Prostate gland (tissue), 2 donors: Measurements from ENCODE around the gene SSH2. TPM values are rescaled to one million over a fixed set of nuclear protein-coding genes. Genes with fewer than 3 reads are reported as not detected.
"Not testable (repeated sequence)": the region's sequence is repeated elsewhere in the genome, so short reads cannot be mapped to it uniquely, and the experiment has no call there.

Source experiments
- DNase-seq: peaks from one replicate; pipeline ENCODE4 v3.0.0-alpha.2; 2019; ENCODE audit warnings: low spot score
- H3K27ac ChIP-seq, 2 donors: fragments of 200-600 bp; sonication (generic); 2 replicates each; pipeline ENCODE4 v1.5.1; 2017 to 2019
- H3K27me3 ChIP-seq: fragments of 200-600 bp; sonication (generic); replicated peaks from 2 replicates; pipeline ENCODE4 v1.5.1; 2019; ENCODE audit not compliant: insufficient read depth
- H3K36me3 ChIP-seq, 2 donors: fragments of 200-600 bp; sonication (generic); 1 replicate in 1 of 2; 2 replicates in 1 of 2; pipeline versions ENCODE4 v1.5.1 to v1.8.1; 2017 to 2019
- H3K4me1 ChIP-seq: fragments of 200-600 bp; sonication (generic); replicated peaks from 2 replicates; pipeline ENCODE4 v1.5.1; 2019
- H3K4me3 ChIP-seq, 2 donors: fragments of 200-600 bp; sonication (generic); 2 replicates each; pipeline ENCODE4 v1.5.1; 2017 to 2019
- H3K9me3 ChIP-seq: fragments of 200-600 bp; sonication (generic); 2 replicates; pipeline ENCODE4 v1.5.1; 2017
- POLR2A ChIP-seq: fragments of 450-650 bp; IDR thresholded peaks from one replicate; pipeline ENCODE4 v1.6.1; 2016; ENCODE audit warnings: antibody characterized with exemption, mild to moderate bottlenecking
- POLR2AphosphoS5 ChIP-seq: sonication (generic); formaldehyde crosslinking; IDR thresholded peaks from one replicate; pipeline ENCODE4 v1.6.1; 2017; ENCODE audit warnings: antibody characterized with exemption
- WGBS: methylation state at CpG from one replicate; pipeline ENCODE4 v1.1.5; 2018; 5-methylcytosine and 5-hydroxymethylcytosine counted together
- intact Hi-C: fragments of 100-400 bp; cut with DNase I; formaldehyde crosslinking; loops from one replicate; pipeline ENCODE4 v1.14.2; 2022
- total RNA-seq, 2 donors: library from RNA; depleted of rRNA; stranded (reverse); fragments of >200 nt; gene quantifications; one replicate each; pipeline ENCODE4 v1.1.0, GENCODE V29; 2016
- TF ChIP-seq, protein P1 (sequence below), 4 experiments: fragments of 200-600 bp in 2 of 4; fragments of 450-650 bp in 2 of 4; sonication (generic) in 2 of 4; IDR thresholded peaks; 1 replicate in 3 of 4; 2 replicates in 1 of 4; pipeline ENCODE4 v1.5.1; 2016 to 2019; ENCODE audit warnings: antibody characterized with exemption in 4 of 4, mild to moderate bottlenecking in 2 of 4, moderate library complexity in 2 of 4

SSH2 gene
- total RNA-seq, 2 donors from 2014 or later, result 10.1 to 27.5 TPM

DNA sequence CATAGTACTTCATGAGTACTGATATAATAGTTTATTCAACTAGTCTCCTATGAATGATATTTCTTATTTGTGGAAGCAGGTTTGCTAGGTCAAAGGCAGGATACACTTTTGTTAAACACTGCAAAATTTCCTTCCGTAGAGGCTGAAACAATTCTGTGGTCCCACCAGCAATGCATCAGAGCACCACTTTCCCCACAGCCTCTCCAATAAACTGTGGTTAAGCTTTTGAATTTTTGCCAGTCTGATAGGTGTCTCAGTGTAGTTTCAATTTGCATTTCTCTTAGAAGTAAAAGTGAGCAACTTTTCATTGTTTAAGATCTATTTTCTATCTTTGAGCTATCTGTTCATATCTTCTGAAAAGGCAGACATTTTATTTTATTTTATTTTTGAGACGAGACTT, 270.9 kb downstream of the SSH2 start:
- 92% methylated on average over 2 of the region's 2 CpGs for WGBS
- Histone ChIP-seq H3K27me3 (no peaks in the 10 kb centered on the region), H3K4me1 (no peaks in the 10 kb centered on the region), H3K36me3 (no peaks in the 10 kb centered on the region), H3K9me3 (no peaks in the 10 kb centered on the region), H3K4me3 (no peak overlapping the region), H3K27ac (no peak overlapping the region)
- DNase-seq, result no peak
- intact Hi-C loops, result no loop called here
- TF ChIP-seq POLR2A, result no peak
- TF ChIP-seq POLR2AphosphoS5, result no peak
- TF ChIP-seq, protein P1, sequence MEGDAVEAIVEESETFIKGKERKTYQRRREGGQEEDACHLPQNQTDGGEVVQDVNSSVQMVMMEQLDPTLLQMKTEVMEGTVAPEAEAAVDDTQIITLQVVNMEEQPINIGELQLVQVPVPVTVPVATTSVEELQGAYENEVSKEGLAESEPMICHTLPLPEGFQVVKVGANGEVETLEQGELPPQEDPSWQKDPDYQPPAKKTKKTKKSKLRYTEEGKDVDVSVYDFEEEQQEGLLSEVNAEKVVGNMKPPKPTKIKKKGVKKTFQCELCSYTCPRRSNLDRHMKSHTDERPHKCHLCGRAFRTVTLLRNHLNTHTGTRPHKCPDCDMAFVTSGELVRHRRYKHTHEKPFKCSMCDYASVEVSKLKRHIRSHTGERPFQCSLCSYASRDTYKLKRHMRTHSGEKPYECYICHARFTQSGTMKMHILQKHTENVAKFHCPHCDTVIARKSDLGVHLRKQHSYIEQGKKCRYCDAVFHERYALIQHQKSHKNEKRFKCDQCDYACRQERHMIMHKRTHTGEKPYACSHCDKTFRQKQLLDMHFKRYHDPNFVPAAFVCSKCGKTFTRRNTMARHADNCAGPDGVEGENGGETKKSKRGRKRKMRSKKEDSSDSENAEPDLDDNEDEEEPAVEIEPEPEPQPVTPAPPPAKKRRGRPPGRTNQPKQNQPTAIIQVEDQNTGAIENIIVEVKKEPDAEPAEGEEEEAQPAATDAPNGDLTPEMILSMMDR (IDR thresholded peaks at IDR 0.05), result no peak

DNA sequence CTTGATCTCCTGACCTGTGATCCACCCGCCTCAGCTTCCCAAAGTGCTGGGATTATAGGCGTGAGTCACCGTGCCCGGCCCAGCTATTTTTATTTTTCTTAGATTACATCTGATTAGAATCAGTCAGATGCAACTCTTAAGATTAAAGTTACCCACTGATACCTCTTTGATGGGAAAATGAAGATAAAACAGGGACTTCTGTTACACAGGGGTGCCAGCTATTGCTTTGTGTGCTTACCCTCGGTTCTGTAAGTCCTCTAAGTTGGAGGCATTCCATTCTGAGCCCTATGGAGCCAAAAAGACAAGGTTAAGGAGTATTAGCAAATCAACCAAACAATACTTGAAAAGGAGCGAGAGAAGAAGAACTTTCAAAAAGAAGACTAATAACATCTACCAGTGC, 274.7 kb downstream of the SSH2 start:
- no peak overlapping the region for H3K27ac ChIP-seq
- no peaks in the 10 kb centered on the region for H3K9me3 ChIP-seq
- TF ChIP-seq POLR2A, result no peak
- TF ChIP-seq, protein P1 (IDR thresholded peaks at IDR 0.05), result no peak
- no peak for TF ChIP-seq POLR2AphosphoS5
- H3K36me3 ChIP-seq, result no peaks in the 10 kb centered on the region
- intact Hi-C loops, result no loop called here
- no peaks in the 10 kb centered on the region for H3K27me3 ChIP-seq
- no peak overlapping the region for H3K4me3 ChIP-seq
- 93% methylated on average over 6 of the region's 6 CpGs for WGBS
- DNase-seq, result no peak
- no peaks in the 10 kb centered on the region for H3K4me1 ChIP-seq

DNA sequence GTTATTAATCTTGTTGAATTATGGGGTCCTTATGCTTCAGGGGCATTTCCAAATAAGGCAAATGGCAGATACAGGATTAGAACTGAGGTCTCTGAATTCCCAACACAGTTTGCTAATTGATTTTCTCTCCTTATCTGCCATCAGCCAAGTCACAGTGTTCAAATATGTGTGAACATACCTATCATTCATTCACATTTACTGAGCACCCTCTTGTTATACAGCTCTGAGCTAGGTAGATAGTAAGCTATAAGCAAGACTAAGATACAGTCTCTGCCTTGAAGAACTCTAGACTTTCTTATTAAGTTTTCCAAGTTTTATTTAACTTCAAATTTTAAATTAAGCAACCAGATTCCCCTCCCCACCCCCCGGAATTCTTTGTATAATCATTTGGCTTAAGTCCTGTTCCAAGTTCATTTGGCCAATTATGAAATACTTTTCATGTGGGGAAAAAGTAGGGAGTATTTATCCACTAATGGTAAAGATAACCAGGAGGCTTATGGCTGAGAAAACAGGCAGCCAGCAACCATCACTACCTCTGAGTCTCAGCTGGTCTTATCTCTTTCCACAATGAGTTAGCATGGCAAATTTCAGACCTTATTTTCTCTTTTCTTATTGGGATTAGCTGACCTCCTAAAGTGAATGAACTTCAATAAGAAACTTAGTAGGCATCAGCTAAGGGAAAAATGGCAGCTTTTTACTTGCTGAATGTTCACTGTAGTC, 275.9 kb downstream of the SSH2 start:
- Histone ChIP-seq H3K27ac (no peak overlapping the region), H3K4me1 (no peaks in the 10 kb centered on the region), H3K9me3 (no peaks in the 10 kb centered on the region), H3K36me3 (no peaks in the 10 kb centered on the region), H3K4me3 (no peak overlapping the region), H3K27me3 (no peaks in the 10 kb centered on the region)
- TF ChIP-seq, protein P1 (IDR thresholded peaks at IDR 0.05), result no peak
- no peak for TF ChIP-seq POLR2AphosphoS5
- no peak for TF ChIP-seq POLR2A
- 63% methylated on average over 1 of the region's 1 CpG for WGBS
- intact Hi-C loops, result no loop called here
- no peak for DNase-seq

DNA sequence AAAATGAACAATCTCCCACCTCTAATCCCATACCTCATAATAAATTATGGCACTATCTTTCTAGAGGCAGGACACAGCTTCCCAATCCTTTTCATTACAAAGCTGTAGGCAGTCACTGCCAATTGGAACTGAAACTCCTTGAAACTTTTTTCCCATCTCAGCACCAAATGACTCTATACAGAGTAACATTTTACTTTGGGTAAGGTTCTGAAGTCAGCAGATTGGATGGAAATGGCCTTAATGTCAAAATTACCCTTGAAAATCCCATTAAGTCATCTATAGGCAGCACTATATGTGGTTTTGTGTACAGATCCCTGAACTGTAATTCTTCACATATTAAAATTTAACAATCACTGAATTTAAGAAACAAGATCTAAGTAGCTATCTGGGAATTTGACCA, 277.1 kb downstream of the SSH2 start:
- no peaks in the 10 kb centered on the region for H3K9me3 ChIP-seq
- no peaks in the 10 kb centered on the region for H3K27me3 ChIP-seq
- H3K36me3 ChIP-seq, result no peaks in the 10 kb centered on the region
- intact Hi-C loops, result no loop called here
- no peak overlapping the region for H3K27ac ChIP-seq
- no peaks in the 10 kb centered on the region for H3K4me1 ChIP-seq
- TF ChIP-seq, protein P1 (IDR thresholded peaks at IDR 0.05), result no peak
- TF ChIP-seq POLR2A (no peak), POLR2AphosphoS5 (no peak)
- DNase-seq, result no peak
- no peak overlapping the region for H3K4me3 ChIP-seq

DNA sequence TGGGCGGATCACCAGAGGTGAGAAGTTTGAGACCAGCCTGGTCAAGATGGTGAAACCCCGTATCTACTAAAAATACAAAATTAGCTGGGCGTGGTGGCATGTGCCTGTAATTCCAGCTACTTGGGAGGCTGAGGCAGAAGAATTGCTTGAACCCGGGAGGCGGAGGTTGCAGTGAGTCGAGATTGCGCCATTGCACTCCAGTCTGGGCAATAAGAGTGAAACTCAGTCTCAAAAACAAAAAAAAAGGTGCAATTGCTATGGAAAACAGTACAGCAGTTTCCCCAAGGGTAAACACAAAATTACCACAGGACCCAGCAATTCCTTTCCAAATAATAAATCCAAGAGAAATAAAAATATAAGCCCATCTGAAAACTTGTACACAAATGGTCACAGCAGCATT, 278.1 kb downstream of the SSH2 start:
- H3K27me3 ChIP-seq, H3K4me1 ChIP-seq, H3K4me3 ChIP-seq, H3K9me3 ChIP-seq, H3K36me3 ChIP-seq, H3K27ac ChIP-seq, intact Hi-C loops, DNase-seq: not testable (repeated sequence)
- 96% methylated on average over 7 of the region's 7 CpGs for WGBS
